Adrenal gland (tissue), 5 donors: ENCODE results near the gene HSFX2.

Source experiments
- POLR2A ChIP-seq, 2 donors: fragments of 450-650 bp; IDR thresholded peaks; one replicate each; pipeline ENCODE4 v1.6.1; 2017; ENCODE audit warnings: antibody characterized with exemption in 2 of 2, mild to moderate bottlenecking in 2 of 2, moderate library complexity in 1 of 2
- TF ChIP-seq, protein P1 (sequence below), 6 experiments: fragments of 450-650 bp in 4 of 6; fragments of 200-600 bp in 2 of 6; sonication (generic) in 1 of 6; IDR thresholded peaks; 1 replicate in 5 of 6; 2 replicates in 1 of 6; pipeline versions ENCODE4 v1.5.1 to v1.8.0; 2016 to 2021; ENCODE audit warnings: antibody characterized with exemption in 6 of 6, mild to moderate bottlenecking in 2 of 6, moderate library complexity in 1 of 6
- donor health status: DM: no; HTN: no; CAD: no.

DNA sequence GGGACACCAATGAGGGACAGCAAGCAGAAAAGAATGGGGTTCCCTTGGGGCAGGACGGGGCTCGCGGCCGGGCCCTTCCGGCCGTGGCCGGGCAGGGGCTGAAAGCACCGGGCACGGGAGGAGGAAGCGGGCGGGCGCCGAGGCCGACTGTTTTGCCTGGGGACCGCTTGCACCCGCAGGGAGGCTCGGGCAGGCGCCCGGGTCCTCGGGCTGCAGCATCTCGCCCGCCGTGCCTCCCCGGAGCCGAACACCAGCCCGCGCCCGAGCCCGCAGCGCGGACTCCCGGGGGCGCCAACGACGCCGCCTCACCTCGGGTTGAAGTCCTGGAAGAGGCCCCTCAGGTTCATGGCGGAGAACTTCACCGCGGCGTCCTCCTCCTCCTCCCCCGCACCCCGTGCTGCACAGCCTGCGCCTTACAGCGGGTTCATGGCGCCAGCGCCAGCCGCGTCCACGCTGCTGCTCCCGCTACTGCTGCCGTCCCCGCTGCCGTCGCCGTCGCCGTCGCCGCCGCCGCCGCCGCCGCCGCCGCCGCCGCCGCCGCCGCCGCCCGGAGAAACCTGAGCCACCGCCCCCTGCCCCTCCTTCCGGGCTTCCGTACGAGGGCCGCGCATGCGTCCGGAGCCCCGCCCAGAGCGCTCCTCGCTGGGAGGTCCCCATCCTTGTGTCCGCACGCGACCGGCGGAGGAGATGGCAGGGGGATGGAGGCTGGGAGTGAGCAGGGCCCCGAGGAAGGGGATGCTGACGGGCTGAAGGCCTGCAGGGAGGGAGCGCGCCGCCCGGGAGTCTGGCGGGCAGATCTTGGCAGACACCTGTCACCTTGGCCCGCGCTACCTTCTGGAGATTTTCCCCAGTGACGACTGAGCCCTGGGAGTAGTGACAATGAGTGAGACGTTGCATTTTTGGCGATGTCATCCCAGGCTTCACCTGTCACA lies 36.4 kb upstream of the HSFX2 start, which contains the start of gene TMEM185A:
- TF ChIP-seq, protein P1, sequence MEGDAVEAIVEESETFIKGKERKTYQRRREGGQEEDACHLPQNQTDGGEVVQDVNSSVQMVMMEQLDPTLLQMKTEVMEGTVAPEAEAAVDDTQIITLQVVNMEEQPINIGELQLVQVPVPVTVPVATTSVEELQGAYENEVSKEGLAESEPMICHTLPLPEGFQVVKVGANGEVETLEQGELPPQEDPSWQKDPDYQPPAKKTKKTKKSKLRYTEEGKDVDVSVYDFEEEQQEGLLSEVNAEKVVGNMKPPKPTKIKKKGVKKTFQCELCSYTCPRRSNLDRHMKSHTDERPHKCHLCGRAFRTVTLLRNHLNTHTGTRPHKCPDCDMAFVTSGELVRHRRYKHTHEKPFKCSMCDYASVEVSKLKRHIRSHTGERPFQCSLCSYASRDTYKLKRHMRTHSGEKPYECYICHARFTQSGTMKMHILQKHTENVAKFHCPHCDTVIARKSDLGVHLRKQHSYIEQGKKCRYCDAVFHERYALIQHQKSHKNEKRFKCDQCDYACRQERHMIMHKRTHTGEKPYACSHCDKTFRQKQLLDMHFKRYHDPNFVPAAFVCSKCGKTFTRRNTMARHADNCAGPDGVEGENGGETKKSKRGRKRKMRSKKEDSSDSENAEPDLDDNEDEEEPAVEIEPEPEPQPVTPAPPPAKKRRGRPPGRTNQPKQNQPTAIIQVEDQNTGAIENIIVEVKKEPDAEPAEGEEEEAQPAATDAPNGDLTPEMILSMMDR (IDR thresholded peaks at IDR 0.05) = no peak
- TF ChIP-seq POLR2A (IDR thresholded peaks at IDR 0.05) = peak in 1 of 2 donors; percentile 25
